HG02623 (cell line): ENCODE results near the gene ZDHHC18.
A peak's percentile ranks its signal among the peaks of the same experiment; 100 is the strongest.

Experiments
- ATAC-seq: cut with Tn5 transposase; IDR thresholded peaks from one replicate; pipeline ENCODE4 v1.9.1; 2021; ENCODE audit warnings: moderate library complexity; ENCODE audit not compliant: unreplicated experiment

ZDHHC18 gene

GRCh38 chr1:26897351-26897750 lies 70.9 kb downstream of the ZDHHC18 start:
- ATAC-seq: no peak

DNA sequence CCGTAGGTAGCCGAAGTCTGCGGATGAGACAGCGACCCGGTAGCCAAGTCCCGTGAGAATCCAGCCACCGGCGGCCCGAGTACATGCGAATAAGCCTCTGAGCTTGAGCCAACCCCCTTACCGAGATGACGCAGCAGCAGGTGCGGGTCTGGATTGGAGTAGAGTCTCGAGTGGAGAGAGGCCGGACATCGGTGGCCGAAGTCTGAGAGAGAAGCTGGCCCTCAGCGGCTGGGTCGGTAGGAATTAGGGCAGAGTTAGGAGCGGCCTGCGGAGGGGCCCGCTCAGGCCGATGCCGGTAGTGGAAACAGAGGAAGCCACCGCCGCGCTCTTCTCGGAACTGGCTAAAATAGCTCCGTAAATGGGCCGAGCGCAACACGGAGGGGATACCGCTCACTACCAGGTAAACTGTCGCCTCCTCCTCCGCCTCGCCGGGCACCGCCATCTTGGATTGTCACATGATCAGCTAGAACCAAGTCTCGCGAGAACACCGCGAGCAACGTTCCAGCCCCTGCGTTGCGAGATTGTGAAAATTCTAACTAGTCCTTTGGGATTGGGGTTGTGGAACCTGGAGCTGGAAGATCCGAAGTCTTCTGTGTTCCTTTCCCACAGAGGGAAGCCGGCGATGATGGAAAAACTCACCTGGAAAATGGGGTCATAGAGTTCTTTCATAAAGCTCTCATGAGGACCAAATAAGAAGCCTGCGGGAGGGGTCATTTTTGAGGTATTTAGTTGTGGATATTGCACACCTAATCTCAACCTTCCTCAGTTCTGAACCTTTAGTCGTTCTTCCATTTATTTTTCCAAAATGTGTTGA lies 73.7 kb downstream of the ZDHHC18 start, which contains the start of gene GPATCH3:
GPATCH3 (minus strand) TSS at position 467 of the 814 bp plus-strand sequence; CDS start at position 442, 25 bp downstream.
- peak; percentile 64 for ATAC-seq

DNA sequence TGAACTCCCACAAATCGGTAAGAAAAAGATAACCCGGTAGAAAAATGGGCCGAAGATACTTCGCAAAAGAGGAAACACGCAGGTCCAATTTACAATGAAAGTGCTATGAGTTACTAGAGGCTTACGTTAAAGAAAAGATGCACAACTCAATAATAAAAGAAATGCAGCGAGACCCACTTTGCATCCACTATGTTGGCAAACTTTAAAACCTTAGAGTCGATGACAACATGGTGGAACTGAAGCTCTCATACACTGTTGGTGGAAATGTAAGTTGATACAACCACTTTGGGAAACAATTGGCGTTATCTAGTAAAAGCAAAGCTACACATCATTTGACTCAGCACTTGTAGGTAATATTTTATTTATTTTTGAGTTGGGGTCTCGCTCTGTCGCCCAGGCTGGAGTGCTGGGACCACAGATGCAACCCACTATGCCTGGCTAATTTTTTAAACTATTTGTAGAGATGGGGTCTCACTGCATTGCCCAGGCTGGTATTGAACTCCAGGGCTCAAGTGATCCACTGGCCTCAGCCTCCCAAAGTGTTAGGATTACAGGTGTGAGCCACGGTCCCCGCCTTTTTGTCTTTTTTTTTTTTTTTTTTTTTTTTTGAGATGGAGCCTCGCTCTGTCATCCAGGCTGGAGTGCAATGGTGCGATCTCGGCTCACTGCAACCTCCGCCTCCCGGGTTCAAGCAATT lies 74.5 kb downstream of the ZDHHC18 start:
- ATAC-seq: no peak
